ENCODE results near the gene PKN1. TPM values are rescaled to one million over a fixed set of nuclear protein-coding genes. Genes with fewer than 3 reads are reported as not detected.

PKN1 gene
- total RNA-seq, 1 experiment from 2014 or later, result 170 TPM

GRCh38 chr19:14408491-14409145, 24.5 kb upstream of the PKN1 start:
- DNase-seq (ENCODE audit: low spot score) (no peak), ATAC-seq (no peak)
- peaks cover 16% of the 10 kb centered on the region for H3K4me1 Mint-ChIP-seq
- H3K36me3 Mint-ChIP-seq, result peaks cover 47% of the 10 kb centered on the region
- H3K27ac Mint-ChIP-seq, result no peak overlapping the region
- POLR2A ChIA-PET, result no interaction called here
- no peak for TF ChIP-seq E2F4 (CRISPR knock-in tag; IDR thresholded peaks at IDR 0.05; ENCODE audit: borderline replicate concordance, low read depth)
- CTCF ChIA-PET, result interaction anchor here (0.9 to 1.4 kb wide), 2 partner anchors 47 to 72 kb away, joined by 3 read pairs; no protein-coding TSS in a partner anchor
- H3K4me3 Mint-ChIP-seq, result no peak overlapping the region
- no peaks in the 10 kb centered on the region for H3K27me3 Mint-ChIP-seq (ENCODE audit: low read depth)
- no peaks in the 10 kb centered on the region for H3K9me3 Mint-ChIP-seq

- TF ChIP-seq, protein P1, sequence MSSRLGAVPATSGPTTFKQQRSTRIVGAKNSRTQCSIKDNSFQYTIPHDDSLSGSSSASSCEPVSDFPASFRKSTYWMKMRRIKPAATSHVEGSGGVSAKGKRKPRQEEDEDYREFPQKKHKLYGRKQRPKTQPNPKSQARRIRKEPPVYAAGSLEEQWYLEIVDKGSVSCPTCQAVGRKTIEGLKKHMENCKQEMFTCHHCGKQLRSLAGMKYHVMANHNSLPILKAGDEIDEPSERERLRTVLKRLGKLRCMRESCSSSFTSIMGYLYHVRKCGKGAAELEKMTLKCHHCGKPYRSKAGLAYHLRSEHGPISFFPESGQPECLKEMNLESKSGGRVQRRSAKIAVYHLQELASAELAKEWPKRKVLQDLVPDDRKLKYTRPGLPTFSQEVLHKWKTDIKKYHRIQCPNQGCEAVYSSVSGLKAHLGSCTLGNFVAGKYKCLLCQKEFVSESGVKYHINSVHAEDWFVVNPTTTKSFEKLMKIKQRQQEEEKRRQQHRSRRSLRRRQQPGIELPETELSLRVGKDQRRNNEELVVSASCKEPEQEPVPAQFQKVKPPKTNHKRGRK (CRISPR knock-in tag; IDR thresholded peaks at IDR 0.05; ENCODE audit: borderline replicate concordance), result no peak
- ChIA-PET CTCF (interaction anchor here (1.2 to 1.5 kb wide), 3 partner anchors 9 to 273 kb away, joined by 3 to 4 read pairs (median 3); partner anchors contain the start of genes ASF1B and DDX39A), POLR2A (interaction anchor here (1.1 kb wide), 1 partner anchor 273 kb away, joined by 5 read pairs; the partner anchor contains the start of gene ASF1B)
- no peak overlapping the region for H3K27ac Mint-ChIP-seq
- no peaks in the 10 kb centered on the region for H3K27me3 Mint-ChIP-seq (ENCODE audit: low read depth)
- DNase-seq (ENCODE audit: low spot score) (no peak), ATAC-seq (no peak)
- H3K4me1 Mint-ChIP-seq, result peaks cover 20% of the 10 kb centered on the region
- H3K9me3 Mint-ChIP-seq, result no peaks in the 10 kb centered on the region
- peaks cover 47% of the 10 kb centered on the region for H3K36me3 Mint-ChIP-seq
- H3K4me3 Mint-ChIP-seq, result no peak overlapping the region
Observed at GRCh38 chr19:14409146-14410023, 23.7 kb upstream of the PKN1 start.

DNA sequence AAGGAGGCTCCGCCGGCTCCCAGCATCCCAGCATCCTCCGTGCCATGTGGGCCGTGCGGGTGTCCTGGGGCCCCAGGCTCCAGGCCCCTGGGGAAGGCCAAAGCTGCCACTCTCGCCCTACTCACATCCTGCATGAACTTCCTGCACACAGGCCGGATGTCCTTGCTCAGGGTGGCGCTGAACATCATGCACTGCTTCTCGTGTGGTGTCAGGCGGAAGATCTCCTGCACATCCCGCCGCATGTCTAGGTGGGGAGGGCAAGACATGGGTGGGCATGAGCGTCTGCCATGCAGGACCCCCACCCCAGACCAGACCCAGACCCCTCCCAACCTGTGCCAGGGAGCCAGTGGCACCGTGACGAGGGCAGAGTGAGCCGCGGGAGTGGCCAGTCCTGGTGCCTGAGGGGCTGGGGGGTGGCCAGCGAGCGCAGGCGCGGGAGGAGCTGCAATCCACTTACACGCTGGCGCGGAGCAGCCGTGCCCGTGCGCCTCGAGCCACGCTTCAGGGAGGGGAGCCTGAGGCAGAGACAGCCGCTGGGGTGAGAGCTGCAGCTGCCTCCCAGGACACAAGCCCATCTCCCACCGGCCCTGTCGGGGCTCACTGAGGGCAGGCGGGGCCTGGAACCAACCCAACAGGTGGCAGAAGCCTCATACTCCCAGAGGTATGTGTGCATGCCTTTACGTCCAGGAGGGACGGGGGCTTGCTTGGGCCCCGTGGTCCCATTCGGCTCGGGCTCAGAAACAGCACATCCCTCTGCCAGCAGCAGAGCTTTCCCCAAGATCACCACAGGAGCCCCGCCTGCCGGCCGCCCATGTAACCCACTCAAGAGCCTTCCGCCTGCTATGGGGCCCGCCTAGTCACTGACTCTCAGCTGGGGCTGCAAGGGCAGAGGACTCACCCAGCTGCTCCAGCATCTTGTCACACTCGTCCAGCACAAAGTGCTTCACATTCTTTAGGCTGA, 22.7 kb upstream of the PKN1 start:
- Mint-ChIP-seq H3K27me3 (ENCODE audit: low read depth) (no peaks in the 10 kb centered on the region), H3K27ac (no peak overlapping the region), H3K4me3 (no peak overlapping the region), H3K4me1 (peaks cover 21% of the 10 kb centered on the region), H3K9me3 (no peaks in the 10 kb centered on the region), H3K36me3 (peaks cover 50% of the 10 kb centered on the region)
- no peak for DNase-seq (ENCODE audit: low spot score)
- POLR2A ChIA-PET, result interaction anchor here (1.1 kb wide), 1 partner anchor 274 kb away, joined by 5 read pairs; the partner anchor contains the start of gene ASF1B
- CTCF ChIA-PET, result interaction anchor here (1.0 to 1.5 kb wide), 5 partner anchors 8 to 274 kb away, joined by 3 to 4 read pairs (median 3); partner anchors contain the start of genes ASF1B and DDX39A
- no peak for ATAC-seq
- TF ChIP-seq ZNF416 (CRISPR knock-in tag; IDR thresholded peaks at IDR 0.05) (no peak), SMAD3 (CRISPR knock-in tag; IDR thresholded peaks at IDR 0.05; ENCODE audit: borderline replicate concordance) (no peak), RORB (CRISPR knock-in tag; IDR thresholded peaks at IDR 0.05) (no peak), NFYB (CRISPR knock-in tag; conservative IDR thresholded peaks at IDR 0.05; ENCODE audit: low read depth) (no peak), NFE2L1 (CRISPR knock-in tag; IDR thresholded peaks at IDR 0.05) (no peak), ETV6 (CRISPR knock-in tag; IDR thresholded peaks at IDR 0.05) (no peak), GTF2I (CRISPR knock-in tag; conservative IDR thresholded peaks at IDR 0.05) (no peak)
- TF ChIP-seq, protein P2, sequence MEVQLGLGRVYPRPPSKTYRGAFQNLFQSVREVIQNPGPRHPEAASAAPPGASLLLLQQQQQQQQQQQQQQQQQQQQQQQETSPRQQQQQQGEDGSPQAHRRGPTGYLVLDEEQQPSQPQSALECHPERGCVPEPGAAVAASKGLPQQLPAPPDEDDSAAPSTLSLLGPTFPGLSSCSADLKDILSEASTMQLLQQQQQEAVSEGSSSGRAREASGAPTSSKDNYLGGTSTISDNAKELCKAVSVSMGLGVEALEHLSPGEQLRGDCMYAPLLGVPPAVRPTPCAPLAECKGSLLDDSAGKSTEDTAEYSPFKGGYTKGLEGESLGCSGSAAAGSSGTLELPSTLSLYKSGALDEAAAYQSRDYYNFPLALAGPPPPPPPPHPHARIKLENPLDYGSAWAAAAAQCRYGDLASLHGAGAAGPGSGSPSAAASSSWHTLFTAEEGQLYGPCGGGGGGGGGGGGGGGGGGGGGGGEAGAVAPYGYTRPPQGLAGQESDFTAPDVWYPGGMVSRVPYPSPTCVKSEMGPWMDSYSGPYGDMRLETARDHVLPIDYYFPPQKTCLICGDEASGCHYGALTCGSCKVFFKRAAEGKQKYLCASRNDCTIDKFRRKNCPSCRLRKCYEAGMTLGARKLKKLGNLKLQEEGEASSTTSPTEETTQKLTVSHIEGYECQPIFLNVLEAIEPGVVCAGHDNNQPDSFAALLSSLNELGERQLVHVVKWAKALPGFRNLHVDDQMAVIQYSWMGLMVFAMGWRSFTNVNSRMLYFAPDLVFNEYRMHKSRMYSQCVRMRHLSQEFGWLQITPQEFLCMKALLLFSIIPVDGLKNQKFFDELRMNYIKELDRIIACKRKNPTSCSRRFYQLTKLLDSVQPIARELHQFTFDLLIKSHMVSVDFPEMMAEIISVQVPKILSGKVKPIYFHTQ (CRISPR knock-in tag; IDR thresholded peaks at IDR 0.05), result no peak
- TF ChIP-seq, protein P3, sequence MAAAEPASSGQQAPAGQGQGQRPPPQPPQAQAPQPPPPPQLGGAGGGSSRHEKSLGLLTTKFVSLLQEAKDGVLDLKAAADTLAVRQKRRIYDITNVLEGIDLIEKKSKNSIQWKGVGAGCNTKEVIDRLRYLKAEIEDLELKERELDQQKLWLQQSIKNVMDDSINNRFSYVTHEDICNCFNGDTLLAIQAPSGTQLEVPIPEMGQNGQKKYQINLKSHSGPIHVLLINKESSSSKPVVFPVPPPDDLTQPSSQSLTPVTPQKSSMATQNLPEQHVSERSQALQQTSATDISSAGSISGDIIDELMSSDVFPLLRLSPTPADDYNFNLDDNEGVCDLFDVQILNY (CRISPR knock-in tag; IDR thresholded peaks at IDR 0.05), result no peak
- TF ChIP-seq, protein P4, sequence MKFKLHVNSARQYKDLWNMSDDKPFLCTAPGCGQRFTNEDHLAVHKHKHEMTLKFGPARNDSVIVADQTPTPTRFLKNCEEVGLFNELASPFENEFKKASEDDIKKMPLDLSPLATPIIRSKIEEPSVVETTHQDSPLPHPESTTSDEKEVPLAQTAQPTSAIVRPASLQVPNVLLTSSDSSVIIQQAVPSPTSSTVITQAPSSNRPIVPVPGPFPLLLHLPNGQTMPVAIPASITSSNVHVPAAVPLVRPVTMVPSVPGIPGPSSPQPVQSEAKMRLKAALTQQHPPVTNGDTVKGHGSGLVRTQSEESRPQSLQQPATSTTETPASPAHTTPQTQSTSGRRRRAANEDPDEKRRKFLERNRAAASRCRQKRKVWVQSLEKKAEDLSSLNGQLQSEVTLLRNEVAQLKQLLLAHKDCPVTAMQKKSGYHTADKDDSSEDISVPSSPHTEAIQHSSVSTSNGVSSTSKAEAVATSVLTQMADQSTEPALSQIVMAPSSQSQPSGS (CRISPR knock-in tag; IDR thresholded peaks at IDR 0.05; ENCODE audit: borderline replicate concordance, low read depth), result no peak
- TF ChIP-seq, protein P1 (CRISPR knock-in tag; IDR thresholded peaks at IDR 0.05; ENCODE audit: borderline replicate concordance), result no peak

All from WTC11 (cell line).